Liver (tissue), 3 donors: ENCODE data around the gene ING1.

Experiments
- ATF3 ChIP-seq: IDR thresholded peaks from 2 replicates; pipeline ENCODE4 v1.6.1; 2016; ENCODE audit warnings: antibody characterized with exemption
- CTCF ChIP-seq: fragments of 150-350 bp; IDR thresholded peaks from 2 replicates; pipeline ENCODE4 v1.5.1; 2017; ENCODE audit warnings: improper control_type of control experiment, low read depth, low read length; ENCODE audit not compliant: missing input control
- EGR1 ChIP-seq, 2 donors: IDR thresholded peaks; 2 replicates each; pipeline ENCODE4 v1.6.1; 2016 to 2018; ENCODE audit warnings: antibody characterized with exemption in 2 of 2, low read depth in 2 of 2
- FOXA1 ChIP-seq: IDR thresholded peaks from 2 replicates; pipeline ENCODE4 v1.6.1; 2016; ENCODE audit warnings: antibody characterized with exemption
- FOXA2 ChIP-seq: IDR thresholded peaks from 2 replicates; pipeline ENCODE4 v1.6.1; 2016; ENCODE audit warnings: antibody characterized with exemption
- GABPA ChIP-seq, 2 donors: IDR thresholded peaks in 1 of 2; conservative IDR thresholded peaks in 1 of 2; 2 replicates each; pipeline ENCODE4 v1.6.1; 2016; ENCODE audit warnings: antibody characterized with exemption in 2 of 2, mild to moderate bottlenecking in 1 of 2, moderate library complexity in 1 of 2
- HNF4A ChIP-seq, 2 donors: conservative IDR thresholded peaks; 2 replicates each; pipeline ENCODE4 v1.6.1; 2016; ENCODE audit warnings: antibody characterized with exemption in 2 of 2, mild to moderate bottlenecking in 2 of 2
- JUND ChIP-seq, 2 donors: IDR thresholded peaks; 2 replicates each; pipeline ENCODE4 v1.6.1; 2016; ENCODE audit warnings: antibody characterized with exemption in 2 of 2
- RXRA ChIP-seq, 2 donors: IDR thresholded peaks; 2 replicates each; pipeline ENCODE4 v1.6.1; 2017 to 2018; ENCODE audit warnings: antibody characterized with exemption in 2 of 2, mild to moderate bottlenecking in 1 of 2
- TAF1 ChIP-seq: conservative IDR thresholded peaks from 2 replicates; pipeline ENCODE4 v1.6.1; 2016; ENCODE audit warnings: antibody characterized with exemption, mild to moderate bottlenecking
- YY1 ChIP-seq: IDR thresholded peaks from 2 replicates; pipeline ENCODE4 v1.6.1; 2016; ENCODE audit warnings: antibody characterized with exemption, mild to moderate bottlenecking
- TF ChIP-seq, protein P1 (sequence below): IDR thresholded peaks from 2 replicates; pipeline ENCODE4 v1.6.1; 2016; ENCODE audit warnings: antibody characterized with exemption
- TF ChIP-seq, protein P2 (sequence below): IDR thresholded peaks from 2 replicates; pipeline ENCODE4 v1.6.1; 2016; ENCODE audit warnings: antibody characterized with exemption, mild to moderate bottlenecking
- donor health status: healthy.
- donor health status: healthy.

DNA sequence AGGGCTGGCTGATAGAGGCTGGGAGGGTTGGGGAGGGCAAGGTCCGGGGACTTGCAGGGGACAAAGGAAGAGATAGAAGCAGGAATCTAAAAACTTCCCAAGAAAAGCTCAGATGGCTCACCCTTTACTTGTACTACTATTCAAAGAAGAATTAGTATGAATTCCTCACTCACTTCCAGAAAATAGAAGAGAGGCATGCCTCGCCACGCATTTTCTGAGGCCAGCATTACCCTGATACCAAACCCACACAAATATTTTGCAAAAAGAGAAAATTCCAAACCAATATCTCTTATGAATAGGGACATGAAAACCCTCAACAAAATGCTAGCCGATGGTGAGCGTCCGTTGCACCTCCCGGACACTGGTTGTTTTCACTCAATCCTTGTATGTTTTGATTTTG is 54.0 kb downstream of the ING1 start:
- TF ChIP-seq, protein P1, sequence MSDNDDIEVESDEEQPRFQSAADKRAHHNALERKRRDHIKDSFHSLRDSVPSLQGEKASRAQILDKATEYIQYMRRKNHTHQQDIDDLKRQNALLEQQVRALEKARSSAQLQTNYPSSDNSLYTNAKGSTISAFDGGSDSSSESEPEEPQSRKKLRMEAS, result no peak
- TF ChIP-seq CTCF (no peak), JUND (IDR thresholded peaks at IDR 0.05) (no peak), YY1 (no peak), TAF1 (no peak), GABPA (IDR thresholded peaks at IDR 0.05 in 1 of 2, conservative IDR thresholded peaks at IDR 0.05 in 1 of 2) (no peak), FOXA1 (no peak), RXRA (IDR thresholded peaks at IDR 0.05) (no peak), HNF4A (conservative IDR thresholded peaks at IDR 0.05) (no peak), ATF3 (no peak), EGR1 (IDR thresholded peaks at IDR 0.05; ENCODE audit: low read depth in 2 of 2) (no peak), FOXA2 (no peak)
- TF ChIP-seq, protein P2, sequence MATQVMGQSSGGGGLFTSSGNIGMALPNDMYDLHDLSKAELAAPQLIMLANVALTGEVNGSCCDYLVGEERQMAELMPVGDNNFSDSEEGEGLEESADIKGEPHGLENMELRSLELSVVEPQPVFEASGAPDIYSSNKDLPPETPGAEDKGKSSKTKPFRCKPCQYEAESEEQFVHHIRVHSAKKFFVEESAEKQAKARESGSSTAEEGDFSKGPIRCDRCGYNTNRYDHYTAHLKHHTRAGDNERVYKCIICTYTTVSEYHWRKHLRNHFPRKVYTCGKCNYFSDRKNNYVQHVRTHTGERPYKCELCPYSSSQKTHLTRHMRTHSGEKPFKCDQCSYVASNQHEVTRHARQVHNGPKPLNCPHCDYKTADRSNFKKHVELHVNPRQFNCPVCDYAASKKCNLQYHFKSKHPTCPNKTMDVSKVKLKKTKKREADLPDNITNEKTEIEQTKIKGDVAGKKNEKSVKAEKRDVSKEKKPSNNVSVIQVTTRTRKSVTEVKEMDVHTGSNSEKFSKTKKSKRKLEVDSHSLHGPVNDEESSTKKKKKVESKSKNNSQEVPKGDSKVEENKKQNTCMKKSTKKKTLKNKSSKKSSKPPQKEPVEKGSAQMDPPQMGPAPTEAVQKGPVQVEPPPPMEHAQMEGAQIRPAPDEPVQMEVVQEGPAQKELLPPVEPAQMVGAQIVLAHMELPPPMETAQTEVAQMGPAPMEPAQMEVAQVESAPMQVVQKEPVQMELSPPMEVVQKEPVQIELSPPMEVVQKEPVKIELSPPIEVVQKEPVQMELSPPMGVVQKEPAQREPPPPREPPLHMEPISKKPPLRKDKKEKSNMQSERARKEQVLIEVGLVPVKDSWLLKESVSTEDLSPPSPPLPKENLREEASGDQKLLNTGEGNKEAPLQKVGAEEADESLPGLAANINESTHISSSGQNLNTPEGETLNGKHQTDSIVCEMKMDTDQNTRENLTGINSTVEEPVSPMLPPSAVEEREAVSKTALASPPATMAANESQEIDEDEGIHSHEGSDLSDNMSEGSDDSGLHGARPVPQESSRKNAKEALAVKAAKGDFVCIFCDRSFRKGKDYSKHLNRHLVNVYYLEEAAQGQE, result no peak
